ENCODE measurements around the gene MGAT4A.
A peak's percentile ranks its signal among the peaks of the same experiment; 100 is the strongest.

Gene MGAT4A

DNA sequence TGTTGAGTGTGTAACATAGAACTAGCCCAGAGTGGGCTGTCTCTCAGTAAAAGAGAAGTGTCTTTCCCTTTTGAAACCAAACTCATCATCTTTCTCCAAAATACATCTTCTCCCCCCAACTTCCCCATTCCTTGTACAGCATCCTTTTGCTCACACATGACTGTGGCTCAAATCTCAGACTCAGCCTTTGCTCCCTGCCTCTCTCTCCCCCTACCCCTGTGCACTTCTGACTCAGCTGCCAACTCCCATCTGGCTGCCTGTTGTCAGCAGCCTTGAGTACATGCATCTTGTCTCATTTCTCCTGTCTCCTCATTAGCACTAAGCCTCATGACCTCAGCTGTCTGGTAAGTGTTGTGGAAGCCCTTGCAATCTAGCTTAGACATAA, 18.1 kb upstream of the MGAT4A start:
- DNase-seq (ENCODE audit: low spot score), result no peak
- Mint-ChIP-seq H3K27ac (peak overlapping the region; percentile 77), H3K27me3 (ENCODE audit: low read depth) (peaks cover 2% of the 10 kb centered on the region), H3K4me1 (ENCODE audit: low read depth) (peaks cover 30% of the 10 kb centered on the region), H3K4me3 (no peak overlapping the region), H3K9me3 (peaks cover 4% of the 10 kb centered on the region), H3K36me3 (ENCODE audit: low read depth) (peaks cover 8% of the 10 kb centered on the region)

DNA sequence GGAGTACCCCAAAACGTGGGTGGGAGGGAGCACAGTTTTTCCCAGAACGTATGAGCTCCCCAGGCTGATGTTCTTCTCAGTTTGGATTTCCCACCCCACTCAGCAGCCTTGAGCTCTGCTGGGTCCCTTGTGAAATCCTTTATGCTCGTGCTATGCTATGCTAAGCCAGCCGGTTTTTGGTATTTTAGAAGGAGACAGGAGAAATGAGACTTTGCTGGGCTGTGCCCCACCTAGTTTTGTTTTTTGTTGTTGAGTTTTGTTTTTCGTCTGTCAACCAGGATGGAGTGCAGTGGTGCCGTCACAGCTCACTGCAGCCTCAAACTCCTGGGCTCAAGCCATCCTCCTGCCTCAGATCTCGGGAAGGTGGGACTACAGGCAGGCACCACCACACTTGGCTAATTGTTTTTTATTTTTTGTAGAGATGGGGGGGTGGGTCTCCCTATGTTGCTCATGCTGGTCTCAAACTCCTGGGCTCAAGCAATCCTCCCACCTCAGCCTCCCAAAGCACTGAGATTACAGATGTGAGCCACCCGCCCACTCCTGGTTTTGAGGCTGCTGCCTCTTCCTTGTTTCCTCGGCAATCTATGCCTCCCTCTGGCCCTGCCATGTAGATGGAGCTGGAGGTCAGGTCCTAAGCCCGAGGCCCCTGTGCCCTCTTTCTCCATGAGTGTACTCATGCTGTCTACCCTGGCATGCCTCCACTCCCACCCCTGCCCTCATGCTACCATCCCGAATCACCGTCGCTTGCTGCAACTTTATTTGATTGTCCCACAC, 17.5 kb upstream of the MGAT4A start:
- Mint-ChIP-seq H3K9me3 (peaks cover 4% of the 10 kb centered on the region), H3K27ac (peak overlapping the region; percentile 77)

DNA sequence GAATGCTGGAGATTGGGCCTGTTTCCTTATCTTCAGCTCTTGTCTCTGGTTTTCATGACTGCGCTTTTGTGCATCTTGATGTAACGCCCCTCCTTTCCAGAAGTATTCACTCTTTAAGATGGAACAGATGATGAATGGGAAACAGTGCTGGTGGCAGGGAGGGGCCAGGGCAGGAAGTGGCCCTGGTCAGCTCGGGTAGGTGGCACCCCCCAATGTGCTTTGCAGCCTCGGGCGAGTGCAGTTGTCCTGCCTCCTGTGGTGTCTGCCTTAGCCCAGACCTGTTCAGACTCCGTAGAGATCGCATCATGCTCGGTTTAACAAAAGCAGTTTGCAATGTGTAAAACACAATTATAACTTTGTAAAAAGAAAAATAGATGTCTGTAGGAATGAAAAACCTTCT, 17.0 kb upstream of the MGAT4A start:
- H3K27ac Mint-ChIP-seq, result no peak overlapping the region
- no peaks in the 10 kb centered on the region for H3K27me3 Mint-ChIP-seq (ENCODE audit: low read depth)
- DNase-seq (ENCODE audit: low spot score), result no peak
- peaks cover 4% of the 10 kb centered on the region for H3K9me3 Mint-ChIP-seq
- H3K4me1 Mint-ChIP-seq (ENCODE audit: low read depth), result peaks cover 35% of the 10 kb centered on the region
- H3K36me3 Mint-ChIP-seq (ENCODE audit: low read depth), result peaks cover 6% of the 10 kb centered on the region
- H3K4me3 Mint-ChIP-seq, result no peak overlapping the region

More for the DNA sequence above, 17.5 kb upstream of the MGAT4A start:
- H3K27me3 Mint-ChIP-seq (ENCODE audit: low read depth), result no peaks in the 10 kb centered on the region
- no peak for DNase-seq (ENCODE audit: low spot score)
- H3K36me3 Mint-ChIP-seq (ENCODE audit: low read depth), result peaks cover 8% of the 10 kb centered on the region
- peaks cover 33% of the 10 kb centered on the region for H3K4me1 Mint-ChIP-seq (ENCODE audit: low read depth)
- H3K4me3 Mint-ChIP-seq, result no peak overlapping the region

DNA sequence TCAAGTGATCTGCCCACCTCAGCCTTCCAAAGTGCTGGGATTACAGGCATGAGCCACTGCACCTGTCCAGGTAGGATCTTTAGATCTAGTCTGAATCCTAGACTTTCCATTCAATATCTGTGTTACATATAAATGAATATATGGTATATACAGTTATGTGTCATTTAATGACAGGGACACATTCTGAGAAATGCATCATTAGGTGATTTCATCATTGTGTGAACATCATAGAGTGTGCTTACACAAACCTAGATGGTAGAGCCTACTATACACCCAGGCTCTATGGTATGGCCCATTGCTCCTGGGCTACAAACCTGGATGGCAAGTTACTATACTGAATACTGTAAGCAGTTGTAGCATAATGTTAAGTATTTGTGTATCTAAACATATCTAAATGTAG, 15.5 kb upstream of the MGAT4A start:
- DNase-seq (ENCODE audit: low spot score), result no peak
- no peaks in the 10 kb centered on the region for H3K27me3 Mint-ChIP-seq (ENCODE audit: low read depth)
- peaks cover 37% of the 10 kb centered on the region for H3K4me1 Mint-ChIP-seq (ENCODE audit: low read depth)
- H3K9me3 Mint-ChIP-seq, result peaks cover 4% of the 10 kb centered on the region
- H3K36me3 Mint-ChIP-seq (ENCODE audit: low read depth), result peaks cover 6% of the 10 kb centered on the region
- no peak overlapping the region for H3K4me3 Mint-ChIP-seq
- no peak overlapping the region for H3K27ac Mint-ChIP-seq

DNA sequence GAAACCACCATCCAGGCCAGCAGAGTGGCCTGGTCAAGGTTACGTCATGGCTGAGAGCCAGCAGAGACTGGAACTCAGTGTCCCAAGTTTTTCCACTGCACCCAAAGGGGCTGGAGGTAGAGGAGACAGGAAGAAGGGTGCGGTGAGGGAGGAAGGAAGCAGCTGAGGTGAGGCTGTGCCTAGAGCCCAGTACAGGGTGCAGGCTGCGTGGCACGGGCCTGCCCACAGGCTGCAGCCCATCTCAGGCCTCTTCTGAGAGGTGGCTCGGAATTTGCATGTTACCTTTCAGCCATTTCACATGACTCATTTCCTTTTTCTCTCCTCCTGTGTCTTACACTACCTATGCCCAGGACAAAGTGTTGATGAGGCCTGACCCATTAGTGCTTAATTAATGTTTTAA, 13.7 kb upstream of the MGAT4A start:
- H3K4me3 Mint-ChIP-seq, result no peak overlapping the region
- DNase-seq (ENCODE audit: low spot score), result no peak
- peaks cover 40% of the 10 kb centered on the region for H3K4me1 Mint-ChIP-seq (ENCODE audit: low read depth)
- peaks cover 4% of the 10 kb centered on the region for H3K9me3 Mint-ChIP-seq
- no peak overlapping the region for H3K27ac Mint-ChIP-seq
- H3K36me3 Mint-ChIP-seq (ENCODE audit: low read depth), result peaks cover 6% of the 10 kb centered on the region
- H3K27me3 Mint-ChIP-seq (ENCODE audit: low read depth), result no peaks in the 10 kb centered on the region

DNA sequence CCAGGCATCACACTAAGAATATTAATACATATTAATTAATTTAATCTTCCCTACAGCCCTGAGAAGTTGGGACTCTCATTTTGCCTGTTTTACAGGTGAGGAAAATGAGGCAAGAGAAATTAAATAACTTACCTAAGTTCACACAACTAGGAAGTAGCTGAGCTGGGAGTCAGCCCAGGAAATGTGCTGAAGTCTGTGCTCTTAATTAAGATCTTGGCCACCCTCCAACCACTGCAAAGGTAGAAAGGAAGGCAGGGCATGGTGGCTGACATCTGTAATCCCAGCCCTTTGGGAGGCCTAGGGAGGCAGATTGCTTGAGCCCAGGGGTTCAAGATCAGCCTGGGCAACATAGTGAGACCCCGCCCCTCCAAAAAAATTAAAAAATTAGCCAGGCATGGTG, 12.9 kb upstream of the MGAT4A start:
- Mint-ChIP-seq H3K4me3 (no peak overlapping the region), H3K4me1 (ENCODE audit: low read depth) (peaks cover 34% of the 10 kb centered on the region), H3K36me3 (ENCODE audit: low read depth) (peaks cover 6% of the 10 kb centered on the region), H3K9me3 (peaks cover 4% of the 10 kb centered on the region), H3K27me3 (ENCODE audit: low read depth) (no peaks in the 10 kb centered on the region), H3K27ac (no peak overlapping the region)
- no peak for DNase-seq (ENCODE audit: low spot score)

DNA sequence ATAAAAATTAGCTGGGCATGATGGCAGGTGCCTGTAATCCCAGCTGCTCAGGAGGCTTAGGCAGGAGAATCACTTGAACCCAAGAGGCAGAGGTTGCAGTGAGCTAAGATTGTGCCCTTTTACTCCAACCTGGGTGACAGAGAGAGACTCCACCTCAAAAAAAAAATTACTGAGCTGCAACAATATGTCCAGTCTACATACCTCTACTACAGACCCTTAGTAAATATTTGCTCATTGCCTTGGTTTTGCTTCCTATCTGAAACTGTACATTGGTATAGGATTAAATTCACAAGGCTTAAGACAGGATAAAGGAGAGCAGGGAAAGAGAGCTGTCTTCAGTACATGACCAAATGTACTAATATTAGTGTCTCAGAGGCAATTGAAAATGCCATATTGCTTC, 8.1 kb upstream of the MGAT4A start:
- no peak overlapping the region for H3K27ac Mint-ChIP-seq
- H3K4me3 Mint-ChIP-seq, result no peak overlapping the region
- peaks cover 11% of the 10 kb centered on the region for H3K36me3 Mint-ChIP-seq (ENCODE audit: low read depth)
- H3K4me1 Mint-ChIP-seq (ENCODE audit: low read depth), result peaks cover 48% of the 10 kb centered on the region
- no peaks in the 10 kb centered on the region for H3K9me3 Mint-ChIP-seq
- DNase-seq (ENCODE audit: low spot score), result no peak
- no peaks in the 10 kb centered on the region for H3K27me3 Mint-ChIP-seq (ENCODE audit: low read depth)

DNA sequence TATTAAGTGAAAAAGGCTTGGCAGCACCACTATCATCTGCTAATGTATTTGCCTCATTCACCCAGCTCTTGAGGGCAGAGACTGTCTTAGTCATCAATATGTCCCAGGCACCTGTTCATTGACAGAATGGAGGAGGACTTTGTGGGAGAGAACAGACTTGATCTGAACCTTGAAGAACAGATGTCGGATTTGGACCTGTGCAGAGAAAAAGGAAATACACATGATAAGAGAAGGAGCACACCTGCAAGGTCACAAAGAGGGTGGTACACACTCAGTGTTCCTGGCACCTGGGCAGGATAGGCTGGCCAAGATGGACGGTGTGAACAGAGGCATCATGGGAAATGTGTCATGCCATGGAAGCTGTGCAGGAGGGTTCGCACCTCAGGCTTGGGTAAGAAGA, 7.4 kb upstream of the MGAT4A start:
- H3K9me3 Mint-ChIP-seq, result no peaks in the 10 kb centered on the region
- no peak overlapping the region for H3K4me3 Mint-ChIP-seq

DNA sequence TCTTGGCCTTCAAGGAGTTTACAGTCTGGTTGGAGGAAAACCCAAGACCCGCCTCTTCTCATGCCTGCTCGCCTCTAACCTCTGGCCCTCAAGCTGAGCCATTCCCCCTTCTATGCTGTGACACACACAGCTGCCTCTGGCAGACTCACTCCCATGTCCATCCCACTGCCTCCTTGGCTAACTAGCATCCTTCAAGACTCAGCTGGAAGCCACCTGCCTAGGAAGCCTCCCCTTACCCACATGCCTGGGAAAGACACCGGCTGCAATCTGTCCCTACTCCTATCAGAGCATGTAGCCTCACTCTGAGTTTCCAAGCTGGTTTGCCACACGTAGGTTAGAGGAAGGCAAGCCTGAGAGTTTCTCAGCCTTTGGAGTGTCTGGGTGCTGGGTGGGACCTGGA, 6.9 kb upstream of the MGAT4A start:
- Mint-ChIP-seq H3K36me3 (ENCODE audit: low read depth) (peaks cover 15% of the 10 kb centered on the region), H3K4me1 (ENCODE audit: low read depth) (peaks cover 53% of the 10 kb centered on the region), H3K9me3 (peaks cover under 1% of the 10 kb centered on the region), H3K27ac (peak overlapping the region; percentile 63), H3K4me3 (peak overlapping the region; percentile 55), H3K27me3 (ENCODE audit: low read depth) (no peaks in the 10 kb centered on the region)
- DNase-seq (ENCODE audit: low spot score), result no peak

More for the DNA sequence above, 7.4 kb upstream of the MGAT4A start:
- Mint-ChIP-seq H3K27ac (no peak overlapping the region), H3K27me3 (ENCODE audit: low read depth) (no peaks in the 10 kb centered on the region), H3K36me3 (ENCODE audit: low read depth) (peaks cover 12% of the 10 kb centered on the region), H3K4me1 (ENCODE audit: low read depth) (peaks cover 50% of the 10 kb centered on the region)
- no peak for DNase-seq (ENCODE audit: low spot score)

DNA sequence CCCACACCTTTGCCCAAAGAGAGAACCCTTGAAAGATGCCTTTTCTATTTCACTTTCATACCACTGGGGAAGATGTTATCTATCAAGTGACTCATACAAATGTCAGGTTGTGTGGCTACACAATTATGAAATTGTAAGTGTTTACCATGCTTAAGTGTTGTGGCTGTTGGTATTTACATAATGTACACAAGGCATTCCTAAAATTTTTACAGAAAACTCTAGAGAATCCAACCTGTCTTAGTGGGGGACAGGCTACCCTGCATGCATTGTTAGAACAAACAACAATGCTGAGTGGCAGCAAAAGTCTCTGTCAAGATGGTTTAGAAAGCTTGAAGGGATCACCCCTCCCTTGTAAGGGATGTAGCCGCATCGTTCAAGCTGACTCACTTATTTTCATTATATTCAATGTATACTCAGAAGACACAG, 5.5 kb upstream of the MGAT4A start:
- Mint-ChIP-seq H3K27ac (peak overlapping the region; percentile 83), H3K36me3 (ENCODE audit: low read depth) (peaks cover 21% of the 10 kb centered on the region), H3K9me3 (peaks cover 5% of the 10 kb centered on the region), H3K4me1 (ENCODE audit: low read depth) (peaks cover 63% of the 10 kb centered on the region), H3K27me3 (ENCODE audit: low read depth) (no peaks in the 10 kb centered on the region), H3K4me3 (peak overlapping the region; percentile 55)
- peak; percentile 53 for DNase-seq (ENCODE audit: low spot score)

DNA sequence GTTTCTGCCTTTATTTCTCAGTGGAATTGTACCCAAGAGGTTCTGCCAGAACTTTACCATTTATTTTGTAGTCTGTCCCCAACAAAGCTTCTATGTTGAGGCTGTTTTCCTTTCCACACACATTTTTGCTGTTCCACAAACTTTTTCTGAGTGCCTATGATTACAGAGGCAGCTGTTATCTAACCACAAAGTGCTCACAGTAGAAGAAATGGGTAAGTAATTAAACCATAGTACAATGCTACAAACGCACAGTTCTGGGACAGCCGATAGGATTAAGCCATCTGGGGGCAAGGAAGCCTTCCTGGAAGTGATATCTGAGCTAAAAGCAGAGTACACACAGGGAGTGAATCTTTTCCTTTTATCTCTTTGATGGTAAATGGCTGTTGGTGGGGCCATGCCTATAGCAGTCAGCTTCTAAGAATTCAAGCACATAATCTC, 3.9 kb upstream of the MGAT4A start:
- peaks cover 21% of the 10 kb centered on the region for H3K36me3 Mint-ChIP-seq (ENCODE audit: low read depth)
- H3K4me1 Mint-ChIP-seq (ENCODE audit: low read depth), result peaks cover 59% of the 10 kb centered on the region
- H3K9me3 Mint-ChIP-seq, result peaks cover 5% of the 10 kb centered on the region
- H3K4me3 Mint-ChIP-seq, result peak overlapping the region; percentile 83
- peak; percentile 22 for DNase-seq (ENCODE audit: low spot score)
- peak overlapping the region; percentile 88 for H3K27ac Mint-ChIP-seq
- H3K27me3 Mint-ChIP-seq (ENCODE audit: low read depth), result no peaks in the 10 kb centered on the region

DNA sequence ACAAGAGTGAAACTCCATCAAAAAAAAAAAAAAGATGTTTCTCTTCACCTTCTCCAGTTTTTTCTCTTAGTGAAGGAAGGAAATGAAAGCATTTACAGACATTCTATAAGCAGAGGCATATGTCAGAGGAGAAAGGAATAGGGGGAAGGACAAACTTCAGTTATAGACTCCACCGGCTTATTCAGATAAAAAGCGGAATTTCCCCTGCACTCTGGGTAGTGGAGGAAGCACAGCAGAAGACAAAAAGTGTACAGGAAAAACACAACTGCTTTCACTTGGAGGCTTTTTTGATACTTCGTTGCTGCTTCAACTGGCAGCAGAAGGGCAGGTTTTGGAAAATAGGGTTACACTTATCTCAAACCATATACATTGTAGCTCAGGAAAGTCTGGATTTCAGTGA, 3.2 kb upstream of the MGAT4A start:
- Mint-ChIP-seq H3K27me3 (ENCODE audit: low read depth) (no peaks in the 10 kb centered on the region), H3K27ac (peak overlapping the region; percentile 82), H3K9me3 (peaks cover 5% of the 10 kb centered on the region), H3K4me1 (ENCODE audit: low read depth) (peaks cover 64% of the 10 kb centered on the region), H3K36me3 (ENCODE audit: low read depth) (peaks cover 25% of the 10 kb centered on the region), H3K4me3 (peak overlapping the region; percentile 83)
- DNase-seq (ENCODE audit: low spot score), result no peak

DNA sequence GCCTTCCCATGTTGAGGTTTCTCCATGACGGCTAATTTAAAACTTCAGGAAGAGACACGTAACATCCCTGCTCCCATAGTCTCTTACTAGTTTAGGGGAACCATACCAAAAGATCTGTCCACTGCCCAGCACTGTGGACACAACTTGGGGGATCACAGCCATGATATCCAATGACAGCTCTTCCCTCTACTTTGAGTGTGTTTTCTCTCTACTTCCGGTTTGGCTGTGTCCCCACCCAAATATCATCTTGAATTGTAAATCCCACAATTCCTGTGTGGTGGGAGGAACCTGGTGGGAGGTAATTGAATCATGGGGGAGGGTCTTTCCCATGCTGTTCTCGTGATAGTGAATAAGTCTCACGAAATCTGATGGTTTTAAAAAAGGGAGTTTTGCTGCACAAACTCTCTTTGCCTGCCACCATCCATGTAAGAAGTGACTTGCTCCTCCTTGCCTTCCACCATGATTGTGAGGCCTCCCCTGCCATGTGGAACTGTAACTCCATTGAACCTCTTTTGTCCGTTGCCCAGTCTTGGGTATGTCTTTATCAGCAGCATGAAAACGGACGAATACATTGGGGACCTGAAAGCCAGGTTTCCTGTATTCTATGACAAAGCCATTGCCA, 1.6 kb upstream of the MGAT4A start:
- Mint-ChIP-seq H3K4me1 (ENCODE audit: low read depth) (peaks cover 63% of the 10 kb centered on the region), H3K27ac (peak overlapping the region; percentile 92), H3K9me3 (peaks cover 5% of the 10 kb centered on the region), H3K36me3 (ENCODE audit: low read depth) (peaks cover 18% of the 10 kb centered on the region), H3K27me3 (ENCODE audit: low read depth) (no peaks in the 10 kb centered on the region), H3K4me3 (peak overlapping the region; percentile 94)
- no peak for DNase-seq (ENCODE audit: low spot score)

DNA sequence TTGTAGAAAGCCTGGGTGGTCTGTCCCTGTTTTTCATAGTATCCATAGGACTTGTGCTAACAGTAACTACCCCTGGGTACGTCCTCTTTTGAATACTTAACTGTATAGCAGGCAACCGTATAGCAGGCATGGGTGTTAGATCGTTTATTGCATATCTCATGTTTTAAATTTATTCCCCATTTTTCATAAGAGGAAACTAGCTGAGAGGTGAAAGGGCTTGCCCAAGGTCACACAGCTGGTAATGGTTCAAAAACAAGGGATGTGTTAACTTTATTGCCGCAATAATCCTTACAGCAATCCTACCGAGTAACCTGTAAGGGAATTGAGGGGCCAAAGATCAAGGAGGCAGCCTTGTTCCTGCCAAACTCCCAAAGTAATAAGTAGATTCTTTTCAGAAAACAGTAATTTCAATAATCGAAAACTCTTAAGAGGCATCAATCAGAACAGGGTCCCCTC, 990 bp upstream of the MGAT4A start:
- no peak for DNase-seq (ENCODE audit: low spot score)
- peak overlapping the region; percentile 92 for H3K27ac Mint-ChIP-seq
- no peaks in the 10 kb centered on the region for H3K27me3 Mint-ChIP-seq (ENCODE audit: low read depth)
- H3K36me3 Mint-ChIP-seq (ENCODE audit: low read depth), result peaks cover 21% of the 10 kb centered on the region
- H3K4me3 Mint-ChIP-seq, result peak overlapping the region; percentile 94
- H3K4me1 Mint-ChIP-seq (ENCODE audit: low read depth), result peaks cover 64% of the 10 kb centered on the region
- H3K9me3 Mint-ChIP-seq, result peaks cover 5% of the 10 kb centered on the region
